ENCODE results near the gene LIG3. TPM values are rescaled to one million over a fixed set of nuclear protein-coding genes. Genes with fewer than 3 reads are reported as not detected.

The LIG3 gene
- total and polyA plus RNA-seq, 2 donors = 7.6 to 18.8 TPM

GRCh38 chr17:34979650-34980352, 511 bp upstream of the LIG3 start:
- H3K4me1 ChIP-seq (ENCODE audit: control insufficient read depth in 2 of 2, insufficient read depth in 2 of 2, low read length in 2 of 2) = peaks cover 0 to 14% of the 10 kb centered on the region in 2 donors
- peak overlapping the region; percentile 78 to 96 for H3K4me3 ChIP-seq (ENCODE audit: low read length in 2 of 2)
- H3K9me3 ChIP-seq (ENCODE audit: control insufficient read depth in 2 of 2, insufficient read depth in 1 of 2, low read length in 1 of 2) = no peaks in the 10 kb centered on the region
- peaks cover 0 to 6% of the 10 kb centered on the region in 2 donors for H3K36me3 ChIP-seq (ENCODE audit: control insufficient read depth in 2 of 2, insufficient read depth in 2 of 2, low read length in 1 of 2)
- no peaks in the 10 kb centered on the region for H3K27me3 ChIP-seq (ENCODE audit: control insufficient read depth in 2 of 2, insufficient read depth in 1 of 2, low read length in 1 of 2)
- DNase-seq (ENCODE audit: low read depth in 6 of 9, low spot score in 9 of 9) = no peak
- WGBS = 33% methylated on average over 15 of the region's 15 CpGs
- H3K27ac ChIP-seq (ENCODE audit: low read depth in 1 of 2, low read length in 1 of 2) = peak overlapping the region; percentile 84 to 93

- Histone ChIP-seq H3K27ac (ENCODE audit: low read depth in 1 of 2, low read length in 1 of 2) (peak overlapping the region; percentile 91 to 93), H3K27me3 (ENCODE audit: control insufficient read depth in 2 of 2, insufficient read depth in 1 of 2, low read length in 1 of 2) (no peaks in the 10 kb centered on the region), H3K4me3 (ENCODE audit: low read length in 2 of 2) (peak overlapping the region; percentile 78 to 96), H3K9me3 (ENCODE audit: control insufficient read depth in 2 of 2, insufficient read depth in 1 of 2, low read length in 1 of 2) (no peaks in the 10 kb centered on the region), H3K4me1 (ENCODE audit: control insufficient read depth in 2 of 2, insufficient read depth in 2 of 2, low read length in 2 of 2) (peaks cover 0 to 14% of the 10 kb centered on the region in 2 donors), H3K36me3 (ENCODE audit: control insufficient read depth in 2 of 2, insufficient read depth in 2 of 2, low read length in 1 of 2) (peaks cover 0 to 6% of the 10 kb centered on the region in 2 donors)
- peak in 8 of 9 donors; percentile 35 to 81 (median 49) for DNase-seq (ENCODE audit: low read depth in 6 of 9, low spot score in 9 of 9)
- under 1% methylated on average over 69 of the region's 69 CpGs for WGBS
Measured at GRCh38 chr17:34980681-34981537, 597 bp downstream of the LIG3 start.

- H3K4me1 ChIP-seq (ENCODE audit: control insufficient read depth in 2 of 2, insufficient read depth in 2 of 2, low read length in 2 of 2) = peaks cover 0 to 14% of the 10 kb centered on the region in 2 donors
- no peaks in the 10 kb centered on the region for H3K9me3 ChIP-seq (ENCODE audit: control insufficient read depth in 2 of 2, insufficient read depth in 1 of 2, low read length in 1 of 2)
- H3K4me3 ChIP-seq (ENCODE audit: low read length in 2 of 2) = peak overlapping the region; percentile 78 to 96
- peak overlapping the region in 1 of 2 donors; percentile 91 for H3K27ac ChIP-seq (ENCODE audit: low read depth in 1 of 2, low read length in 1 of 2)
- 39% methylated on average over 8 of the region's 8 CpGs for WGBS
- no peak for DNase-seq (ENCODE audit: low read depth in 6 of 9, low spot score in 9 of 9)
- H3K27me3 ChIP-seq (ENCODE audit: control insufficient read depth in 2 of 2, insufficient read depth in 1 of 2, low read length in 1 of 2) = no peaks in the 10 kb centered on the region
- H3K36me3 ChIP-seq (ENCODE audit: control insufficient read depth in 2 of 2, insufficient read depth in 2 of 2, low read length in 1 of 2) = peaks cover 1 to 7% of the 10 kb centered on the region in 2 donors
Measured at GRCh38 chr17:34981538-34982241, 1.4 kb downstream of the LIG3 start.

DNA sequence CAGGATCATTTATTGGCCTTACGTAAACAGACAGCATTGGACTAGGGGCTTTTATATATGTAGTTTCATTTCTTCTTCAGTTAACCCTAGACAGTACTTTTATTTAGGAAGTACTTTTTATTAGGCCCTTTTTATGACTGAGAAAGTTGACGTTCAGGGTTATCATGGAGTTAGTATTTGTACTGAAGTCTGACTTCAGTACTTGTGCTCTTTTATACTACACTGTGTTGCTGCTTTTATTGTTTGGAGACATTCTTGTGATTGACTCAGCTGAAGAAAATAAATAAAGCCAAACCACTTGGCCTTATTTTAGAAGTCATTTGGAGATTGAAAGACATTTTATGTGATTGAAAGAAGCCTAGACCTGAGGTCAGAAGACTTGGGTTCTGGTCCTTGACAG, 6.9 kb downstream of the LIG3 start:
- 95% methylated on average over 2 of the region's 2 CpGs for WGBS
- H3K27ac ChIP-seq (ENCODE audit: low read depth in 1 of 2, low read length in 1 of 2) = no peak overlapping the region
- H3K4me1 ChIP-seq (ENCODE audit: control insufficient read depth in 2 of 2, insufficient read depth in 2 of 2, low read length in 2 of 2) = no peaks in the 10 kb centered on the region
- no peak for DNase-seq (ENCODE audit: low read depth in 6 of 9, low spot score in 9 of 9)
- H3K27me3 ChIP-seq (ENCODE audit: control insufficient read depth in 2 of 2, insufficient read depth in 1 of 2, low read length in 1 of 2) = no peaks in the 10 kb centered on the region
- H3K9me3 ChIP-seq (ENCODE audit: control insufficient read depth in 2 of 2, insufficient read depth in 1 of 2, low read length in 1 of 2) = no peaks in the 10 kb centered on the region
- H3K36me3 ChIP-seq (ENCODE audit: control insufficient read depth in 2 of 2, insufficient read depth in 2 of 2, low read length in 1 of 2) = peaks cover 36 to 45% of the 10 kb centered on the region in 2 donors
- no peak overlapping the region for H3K4me3 ChIP-seq (ENCODE audit: low read length in 2 of 2)

DNA sequence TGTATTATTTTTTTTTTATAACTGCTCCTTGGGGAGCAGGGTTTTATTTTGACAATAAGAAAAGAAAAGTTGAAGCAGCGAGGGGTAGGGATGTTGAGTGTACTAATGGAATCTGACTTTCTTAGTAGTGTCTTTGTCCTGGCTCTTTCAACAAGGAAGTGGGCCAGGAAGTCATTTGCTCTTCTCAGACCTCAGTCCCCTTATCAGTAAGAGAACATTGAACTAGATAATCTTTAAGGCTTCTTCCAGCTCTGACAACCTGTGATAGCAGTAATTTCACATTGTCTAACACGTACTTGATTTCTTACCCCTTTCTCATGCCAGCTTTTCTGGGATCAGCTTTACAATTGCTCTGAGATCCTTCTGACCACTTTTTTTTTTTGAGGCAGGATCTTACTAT, 8.3 kb downstream of the LIG3 start:
- Histone ChIP-seq H3K36me3 (ENCODE audit: control insufficient read depth in 2 of 2, insufficient read depth in 2 of 2, low read length in 1 of 2) (peaks cover 42 to 49% of the 10 kb centered on the region in 2 donors), H3K4me3 (ENCODE audit: low read length in 2 of 2) (no peak overlapping the region), H3K9me3 (ENCODE audit: control insufficient read depth in 2 of 2, insufficient read depth in 1 of 2, low read length in 1 of 2) (no peaks in the 10 kb centered on the region), H3K27ac (ENCODE audit: low read depth in 1 of 2, low read length in 1 of 2) (no peak overlapping the region), H3K4me1 (ENCODE audit: control insufficient read depth in 2 of 2, insufficient read depth in 2 of 2, low read length in 2 of 2) (no peaks in the 10 kb centered on the region), H3K27me3 (ENCODE audit: control insufficient read depth in 2 of 2, insufficient read depth in 1 of 2, low read length in 1 of 2) (no peaks in the 10 kb centered on the region)
- DNase-seq (ENCODE audit: low read depth in 6 of 9, low spot score in 9 of 9) = no peak
- 97% methylated on average over 2 of the region's 2 CpGs for WGBS

DNA sequence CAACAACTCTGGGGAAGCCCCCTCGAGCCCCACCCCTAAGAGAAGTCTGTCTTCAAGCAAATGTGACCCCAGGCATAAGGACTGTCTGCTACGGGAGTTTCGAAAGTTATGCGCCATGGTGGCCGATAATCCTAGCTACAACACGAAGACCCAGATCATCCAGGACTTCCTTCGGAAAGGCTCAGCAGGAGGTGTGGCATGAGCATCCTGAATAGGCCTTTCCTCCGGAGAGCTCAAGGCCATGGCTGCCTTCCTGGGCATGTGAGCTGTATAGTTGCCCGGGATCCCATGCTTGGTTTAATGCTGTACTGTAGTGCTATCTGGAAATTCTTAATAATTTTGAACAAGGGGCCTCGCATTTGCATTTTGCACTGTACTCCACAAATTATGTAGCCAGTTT, 9.2 kb downstream of the LIG3 start:
- no peak for DNase-seq (ENCODE audit: low read depth in 6 of 9, low spot score in 9 of 9)
- Histone ChIP-seq H3K4me1 (ENCODE audit: control insufficient read depth in 2 of 2, insufficient read depth in 2 of 2, low read length in 2 of 2) (no peaks in the 10 kb centered on the region), H3K27me3 (ENCODE audit: control insufficient read depth in 2 of 2, insufficient read depth in 1 of 2, low read length in 1 of 2) (no peaks in the 10 kb centered on the region), H3K9me3 (ENCODE audit: control insufficient read depth in 2 of 2, insufficient read depth in 1 of 2, low read length in 1 of 2) (no peaks in the 10 kb centered on the region), H3K27ac (ENCODE audit: low read depth in 1 of 2, low read length in 1 of 2) (no peak overlapping the region), H3K36me3 (ENCODE audit: control insufficient read depth in 2 of 2, insufficient read depth in 2 of 2, low read length in 1 of 2) (peaks cover 47 to 57% of the 10 kb centered on the region in 2 donors), H3K4me3 (ENCODE audit: low read length in 2 of 2) (no peak overlapping the region)
- WGBS = 98% methylated on average over 10 of the region's 10 CpGs

- DNase-seq (ENCODE audit: low read depth in 6 of 9, low spot score in 9 of 9) = peak in 1 of 9 donors; percentile 6
- peaks cover 62 to 67% of the 10 kb centered on the region in 2 donors for H3K36me3 ChIP-seq (ENCODE audit: control insufficient read depth in 2 of 2, insufficient read depth in 2 of 2, low read length in 1 of 2)
Measured at GRCh38 chr17:34990921-34991365, 10.6 kb downstream of the LIG3 start.

GRCh38 chr17:34991606-34992005, 11.3 kb downstream of the LIG3 start:
- Histone ChIP-seq H3K4me1 (ENCODE audit: control insufficient read depth in 2 of 2, insufficient read depth in 2 of 2, low read length in 2 of 2) (peaks cover 0 to under 1% of the 10 kb centered on the region in 2 donors), H3K27me3 (ENCODE audit: control insufficient read depth in 2 of 2, insufficient read depth in 1 of 2, low read length in 1 of 2) (no peaks in the 10 kb centered on the region), H3K27ac (ENCODE audit: low read depth in 1 of 2, low read length in 1 of 2) (no peak overlapping the region)

More at GRCh38 chr17:34990921-34991365, 10.6 kb downstream of the LIG3 start:
- peak overlapping the region in 1 of 2 donors; percentile 9 for H3K27ac ChIP-seq (ENCODE audit: low read depth in 1 of 2, low read length in 1 of 2)
- no peaks in the 10 kb centered on the region for H3K9me3 ChIP-seq (ENCODE audit: control insufficient read depth in 2 of 2, insufficient read depth in 1 of 2, low read length in 1 of 2)
- 89% methylated on average over 6 of the region's 6 CpGs for WGBS
- no peaks in the 10 kb centered on the region for H3K4me1 ChIP-seq (ENCODE audit: control insufficient read depth in 2 of 2, insufficient read depth in 2 of 2, low read length in 2 of 2)
- no peaks in the 10 kb centered on the region for H3K27me3 ChIP-seq (ENCODE audit: control insufficient read depth in 2 of 2, insufficient read depth in 1 of 2, low read length in 1 of 2)
- H3K4me3 ChIP-seq (ENCODE audit: low read length in 2 of 2) = no peak overlapping the region

More at GRCh38 chr17:34991606-34992005, 11.3 kb downstream of the LIG3 start:
- H3K9me3 ChIP-seq (ENCODE audit: control insufficient read depth in 2 of 2, insufficient read depth in 1 of 2, low read length in 1 of 2) = no peaks in the 10 kb centered on the region
- 92% methylated on average over 3 of the region's 3 CpGs for WGBS
- H3K36me3 ChIP-seq (ENCODE audit: control insufficient read depth in 2 of 2, insufficient read depth in 2 of 2, low read length in 1 of 2) = peaks cover 68 to 73% of the 10 kb centered on the region in 2 donors
- DNase-seq (ENCODE audit: low read depth in 6 of 9, low spot score in 9 of 9) = no peak
- no peak overlapping the region for H3K4me3 ChIP-seq (ENCODE audit: low read length in 2 of 2)

Data from thymus (tissue), 11 donors.